GM12878 (cell line): ENCODE results near the gene INO80B. TPM values are rescaled to one million over a fixed set of nuclear protein-coding genes. Genes with fewer than 3 reads are reported as not detected.

Source experiments
- ATAC-seq: fragments of 200-7000 bp; cut with Tn5 transposase; 3 replicates; pipeline ENCODE4 v1.9.1; 2020; ENCODE audit warnings: mild to moderate bottlenecking, moderate library complexity
- BruUV-seq: library from RNA; stranded (reverse); fragments of 400-500 nt; replicated peaks from 2 replicates; lab custom pipeline; 2021; lab: Mats Ljungman, UMichigan
- CTCF ChIA-PET: fragments of 300-600 bp; sonication (Branson Sonifier 250); formaldehyde crosslinking; extraction: SDS; loops from one replicate; lab custom pipeline; 2021; ENCODE audit warnings: inconsistent platforms; lab: Yijun Ruan, JAX
- POLR2A ChIA-PET: fragments of 350-600 bp; formaldehyde crosslinking; extraction: SDS; loops from one replicate; lab custom pipeline; 2021; ENCODE audit warnings: inconsistent platforms; lab: Charles Lee
- RAD21 ChIA-PET: fragments of 300-600 bp; sonication (Branson Sonifier 250); formaldehyde crosslinking; loops from one replicate; lab custom pipeline; 2023; ENCODE audit warnings: antibody characterized with exemption; ENCODE audit not compliant: unreplicated experiment; lab: Charles Lee
- SMC1A ChIA-PET: fragments of 300-600 bp; sonication (Branson Sonifier 250); formaldehyde crosslinking; loops from one replicate; lab custom pipeline; 2023; ENCODE audit not compliant: unreplicated experiment, uncharacterized antibody; lab: Charles Lee
- DNase-seq: peaks from one replicate; pipeline ENCODE4 v3.0.0-alpha.2; 2011; ENCODE audit warnings: low read depth, low spot score
- FAIRE-seq: peaks from 3 replicates; lab custom pipeline; 2011; peaks lifted over from hg19 to GRCh38; lab: Jason Lieb, UNC
- H2AFZ ChIP-seq: 2 replicates; pipeline ENCODE4 v1.6.0; 2011; ENCODE audit warnings: low read depth, low read length, control low read depth; ENCODE audit not compliant: control insufficient read depth
- H3K27ac ChIP-seq: 2 replicates; pipeline ENCODE4 v1.5.1; 2011; ENCODE audit warnings: control low read depth; ENCODE audit not compliant: control insufficient read depth, insufficient read depth
- H3K27me3 ChIP-seq, 2 experiments: replicated peaks in 1 of 2; 2 replicates each; pipeline versions ENCODE4 v1.6.0 to v1.6.1; 2011; ENCODE audit warnings: low read length in 1 of 2; ENCODE audit not compliant: control insufficient read depth in 2 of 2, insufficient read depth in 2 of 2
- H3K36me3 ChIP-seq, 2 experiments: 2 replicates each; pipeline ENCODE4 v1.5.1; 2011; ENCODE audit warnings: low read length in 1 of 2; ENCODE audit not compliant: control insufficient read depth in 2 of 2, insufficient read depth in 2 of 2
- H3K4me1 ChIP-seq: 2 replicates; pipeline ENCODE4 v1.6.1; 2011; ENCODE audit warnings: mild to moderate bottlenecking, low read length, moderate library complexity, mixed read lengths; ENCODE audit not compliant: control insufficient read depth, insufficient read depth
- H3K4me2 ChIP-seq: 2 replicates; pipeline ENCODE4 v1.6.0; 2011; ENCODE audit warnings: control low read depth; ENCODE audit not compliant: control insufficient read depth, insufficient read depth
- H3K4me3 ChIP-seq: fragments of 200-600 bp; sonication (generic); 2 replicates; pipeline ENCODE4 v1.5.1; 2016
- H3K79me2 ChIP-seq: 2 replicates; pipeline ENCODE4 v1.6.0; 2011; ENCODE audit warnings: low read length; ENCODE audit not compliant: control insufficient read depth, insufficient read depth
- H3K9ac ChIP-seq: 2 replicates; pipeline ENCODE4 v1.8.0; 2011; ENCODE audit warnings: low read length, control low read depth, mixed read lengths; ENCODE audit not compliant: control insufficient read depth, insufficient read depth
- H3K9me3 ChIP-seq: replicated peaks from 3 replicates; pipeline ENCODE4 v1.5.1; 2011; ENCODE audit warnings: mild to moderate bottlenecking, low read length; ENCODE audit not compliant: control insufficient read depth, insufficient read depth
- H4K20me1 ChIP-seq: 2 replicates; pipeline ENCODE4 v1.6.0; 2011; ENCODE audit not compliant: control insufficient read depth, insufficient read depth
- ATF7 ChIP-seq: fragments of 450-650 bp; IDR thresholded peaks from 2 replicates; pipeline ENCODE4 v1.6.1; 2016; ENCODE audit warnings: low read depth, mild to moderate bottlenecking
- CEBPB ChIP-seq, 2 experiments: fragments of 150-350 bp in 1 of 2; IDR thresholded peaks; 2 replicates each; pipeline ENCODE4 v1.6.1; 2012 to 2014; ENCODE audit warnings: low read depth in 2 of 2, low read length in 2 of 2, borderline replicate concordance in 1 of 2, inconsistent platforms in 1 of 2
- CREB1 ChIP-seq: IDR thresholded peaks from 2 replicates; pipeline ENCODE4 v1.6.1; 2012; ENCODE audit warnings: low read depth, mild to moderate bottlenecking, inconsistent platforms
- E4F1 ChIP-seq: fragments of 450-650 bp; IDR thresholded peaks from 2 replicates; pipeline ENCODE4 v1.6.1; 2018; ENCODE audit warnings: borderline replicate concordance, mild to moderate bottlenecking; ENCODE audit not compliant: partially characterized antibody
- HDAC6 ChIP-seq: fragments of 200-600 bp; sonication (generic); IDR thresholded peaks from one replicate; pipeline ENCODE4 v1.8.0; 2017; ENCODE audit warnings: antibody characterized with exemption; ENCODE audit not compliant: unreplicated experiment
- MEF2B ChIP-seq: fragments of 450-650 bp; IDR thresholded peaks from 2 replicates; pipeline ENCODE4 v1.6.1; 2018; ENCODE audit warnings: mild to moderate bottlenecking, moderate library complexity; ENCODE audit not compliant: partially characterized antibody, poor library complexity, severe bottlenecking
- MTA2 ChIP-seq: fragments of 450-650 bp; IDR thresholded peaks from 2 replicates; pipeline ENCODE4 v1.6.1; 2016; ENCODE audit warnings: low read depth, mild to moderate bottlenecking, moderate library complexity
- NFYB ChIP-seq: IDR thresholded peaks from 2 replicates; pipeline ENCODE4 v1.6.1; 2011; ENCODE audit warnings: low read depth, mild to moderate bottlenecking, low read length, improper control_type of control experiment, moderate library complexity; ENCODE audit not compliant: insufficient read depth
- NR2F1 ChIP-seq: fragments of 450-650 bp; conservative IDR thresholded peaks from 2 replicates; pipeline ENCODE4 v1.6.1; 2017; ENCODE audit warnings: mild to moderate bottlenecking
- PAX8 ChIP-seq: fragments of 450-650 bp; IDR thresholded peaks from 2 replicates; pipeline ENCODE4 v1.6.1; 2017; ENCODE audit warnings: mild to moderate bottlenecking, moderate library complexity
- RAD51 ChIP-seq: fragments of 450-650 bp; IDR thresholded peaks from 2 replicates; pipeline ENCODE4 v1.6.1; 2016; ENCODE audit warnings: moderate library complexity, mild to moderate bottlenecking, inconsistent platforms
- RB1 ChIP-seq: fragments of 450-650 bp; formaldehyde crosslinking; IDR thresholded peaks from 2 replicates; pipeline ENCODE4 v1.6.1; 2017; ENCODE audit warnings: mild to moderate bottlenecking, borderline replicate concordance
- SIN3A ChIP-seq: IDR thresholded peaks from 2 replicates; pipeline ENCODE4 v1.6.1; 2012; ENCODE audit warnings: low read depth, low read length, improper control_type of control experiment
- SRF ChIP-seq, 2 experiments: IDR thresholded peaks; 2 replicates each; pipeline ENCODE4 v1.6.1; 2011; ENCODE audit warnings: low read depth in 2 of 2, low read length in 2 of 2, mild to moderate bottlenecking in 1 of 2, moderate library complexity in 1 of 2
- TAF1 ChIP-seq: IDR thresholded peaks from 2 replicates; pipeline ENCODE4 v1.6.1; 2011; ENCODE audit warnings: mild to moderate bottlenecking, low read depth, low read length, borderline replicate concordance
- TCF3 ChIP-seq: IDR thresholded peaks from 2 replicates; pipeline ENCODE4 v1.6.1; 2012; ENCODE audit warnings: low read depth, mild to moderate bottlenecking, low read length, borderline replicate concordance; ENCODE audit not compliant: insufficient read depth
- ZNF207 ChIP-seq: fragments of 450-650 bp; IDR thresholded peaks from 2 replicates; pipeline ENCODE4 v1.6.1; 2014; ENCODE audit warnings: antibody characterized with exemption, mild to moderate bottlenecking, borderline replicate concordance
- ZNF217 ChIP-seq: fragments of 450-650 bp; IDR thresholded peaks from 2 replicates; pipeline ENCODE4 v1.6.1; 2017; ENCODE audit warnings: antibody characterized with exemption, mild to moderate bottlenecking
- WGBS: methylation state at CpG from one replicate; pipeline ENCODE4 v1.1.6; 2016; ENCODE audit warnings: low lambda C conversion rate; ENCODE audit not compliant: insufficient replicate concordance, insufficient coverage; ENCODE audit errors: missing lambda C conversion rate; 5-methylcytosine and 5-hydroxymethylcytosine counted together
- in situ Hi-C: fragments of 300-500 bp; cut with MboI; formaldehyde crosslinking; loops from 9 replicates; pipeline ENCODE4 v1.14.3; 2018; ENCODE audit warnings: mixed read lengths
- intact Hi-C: fragments of 100-400 bp; cut with micrococcal nuclease; formaldehyde crosslinking; loops from one replicate; pipeline ENCODE4 v1.14.2; 2022; ENCODE audit not compliant: unreplicated experiment
- polyA plus RNA-seq, 11 experiments: library from polyadenylated mRNA; depleted of rRNA in 4 of 11; unstranded in 6 of 11; stranded (reverse) in 5 of 11; fragments of >200 nt; fragmentation: Nextera tagmentation in 4 of 11; fragmentation: Illumina TruSeq in 1 of 11; extraction: Ambion mirVana in 4 of 11; extraction: Trizol in 1 of 11; gene quantifications; 1 replicate in 1 of 11; 2 replicates in 10 of 11; pipeline versions ENCODE4 v1.2.1 to v1.2.3, GENCODE V29; 2011 to 2016; ENCODE audit warnings: inconsistent platforms in 2 of 11, missing spikeins in 2 of 11, low read depth in 1 of 11
- total RNA-seq, 4 experiments: library from RNA; depleted of rRNA in 3 of 4; stranded (reverse); fragments of >200 nt in 3 of 4; fragmentation: Illumina TruSeq in 1 of 4; extraction: Trizol in 1 of 4; gene quantifications; 2 replicates each; pipeline versions ENCODE4 v1.2.1 to v1.2.3, GENCODE V29; 2013 to 2021
- TF ChIP-seq, protein P1 (sequence below): fragments of 150-350 bp; IDR thresholded peaks from 2 replicates; pipeline ENCODE4 v1.6.1; 2014; ENCODE audit warnings: mild to moderate bottlenecking, low read depth, low read length

INO80B gene
- total and polyA plus RNA-seq, 10 of the 15 experiments (the other 5 are each of a cell fraction or from before 2014, with no cell fraction given), result 1.3 to 26.7 (median 11.1) TPM

- H3K4me2 ChIP-seq, result no peak overlapping the region
- H3K27ac ChIP-seq, result no peak overlapping the region
- no peak overlapping the region for H2AFZ ChIP-seq
- no TSS peak for BruUV-seq
- no peaks in the 10 kb centered on the region for H4K20me1 ChIP-seq
- no peak overlapping the region for H3K4me3 ChIP-seq
- TF ChIP-seq TAF1, result no peak
- no peak for TF ChIP-seq TCF3
- TF ChIP-seq MEF2B, result no peak
- TF ChIP-seq CEBPB (IDR thresholded peaks at IDR 0.05; ENCODE audit: borderline replicate concordance in 1 of 2, low read depth in 2 of 2, low read length in 2 of 2), result no peak
- TF ChIP-seq E4F1, result no peak
- TF ChIP-seq CREB1, result no peak
- TF ChIP-seq RAD51, result no peak
- TF ChIP-seq SIN3A, result no peak
- TF ChIP-seq NR2F1, result no peak
- TF ChIP-seq RB1, result no peak
- no peak for TF ChIP-seq ZNF207
- TF ChIP-seq NFYB, result no peak
- TF ChIP-seq SRF (IDR thresholded peaks at IDR 0.05; ENCODE audit: low read depth in 2 of 2, low read length in 2 of 2), result no peak
- TF ChIP-seq, protein P1, sequence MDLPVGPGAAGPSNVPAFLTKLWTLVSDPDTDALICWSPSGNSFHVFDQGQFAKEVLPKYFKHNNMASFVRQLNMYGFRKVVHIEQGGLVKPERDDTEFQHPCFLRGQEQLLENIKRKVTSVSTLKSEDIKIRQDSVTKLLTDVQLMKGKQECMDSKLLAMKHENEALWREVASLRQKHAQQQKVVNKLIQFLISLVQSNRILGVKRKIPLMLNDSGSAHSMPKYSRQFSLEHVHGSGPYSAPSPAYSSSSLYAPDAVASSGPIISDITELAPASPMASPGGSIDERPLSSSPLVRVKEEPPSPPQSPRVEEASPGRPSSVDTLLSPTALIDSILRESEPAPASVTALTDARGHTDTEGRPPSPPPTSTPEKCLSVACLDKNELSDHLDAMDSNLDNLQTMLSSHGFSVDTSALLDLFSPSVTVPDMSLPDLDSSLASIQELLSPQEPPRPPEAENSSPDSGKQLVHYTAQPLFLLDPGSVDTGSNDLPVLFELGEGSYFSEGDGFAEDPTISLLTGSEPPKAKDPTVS, result no peak
- TF ChIP-seq ATF7, result no peak
- no peak for TF ChIP-seq ZNF217
- no peak for TF ChIP-seq MTA2
- TF ChIP-seq PAX8, result no peak
- TF ChIP-seq HDAC6, result no peak
- peaks cover 0 to 7% of the 10 kb centered on the region in 2 experiments; a peak in 1 of 4 replicates for H3K36me3 ChIP-seq
- POLR2A ChIA-PET, result interaction anchor here (1.1 to 1.9 kb wide), 2 partner anchors 27 to 110 kb away, joined by 3 to 4 read pairs; partner anchors contain the start of gene AUP1
- RAD21 ChIA-PET, result interaction anchor here (0.8 to 2.9 kb wide), 6 partner anchors 18 to 87 kb away, joined by 3 to 10 read pairs (median 6); partner anchors contain the start of genes AUP1, CCDC142, HTRA2 and INO80B
- H3K79me2 ChIP-seq, result peaks cover 6% of the 10 kb centered on the region
- CTCF ChIA-PET, result interaction anchor here (1.4 to 13.9 kb wide), 4 partner anchors 19 to 85 kb away, joined by 4 to 231 read pairs (median 84); partner anchors contain the start of genes AUP1, CCDC142, DQX1 and HTRA2
- peaks cover 15 to 25% of the 10 kb centered on the region in 2 experiments; a peak in 3 of 4 replicates for H3K27me3 ChIP-seq
- DNase-seq (no peak), FAIRE-seq (no peak), ATAC-seq (no peak)
- WGBS, result 87% methylated on average over 18 of the region's 18 CpGs
- H3K4me1 ChIP-seq, result peaks cover 27% of the 10 kb centered on the region
- intact Hi-C loops (loop anchor here (2.0 kb wide), 1 partner anchor 19 kb away; the partner anchor contains the start of genes CCDC142 and TTC31), in situ Hi-C loops (no loop called here)
- SMC1A ChIA-PET, result interaction anchor here (1.2 to 7.0 kb wide), 4 partner anchors 9 to 85 kb away, joined by 3 to 71 read pairs (median 4); no protein-coding TSS in a partner anchor
- no peak overlapping the region for H3K9ac ChIP-seq
- H3K9me3 ChIP-seq, result no peaks in the 10 kb centered on the region
These were observed 46.6 kb downstream of the INO80B start for GRCh38 chr2:74501335-74502071.
